GM18499 (cell line): Measurements from ENCODE around the gene ERV3-1.
"Not testable (repeated sequence)": the region's sequence is repeated elsewhere in the genome, so short reads cannot be mapped to it uniquely, and the experiment has no call there.

ENCODE experiments used
- ATAC-seq: cut with Tn5 transposase; IDR thresholded peaks from one replicate; pipeline ENCODE4 v1.9.1; 2021; ENCODE audit warnings: moderate number of reproducible peaks; ENCODE audit not compliant: insufficient read depth, unreplicated experiment

The ERV3-1 gene

GRCh38 chr7:65006094-65006992 is at the start of gene ERV3-1:
Gene ERV3-1, minus strand, starts transcription at chr7:65006687. Its CDS starts 13,661 bp downstream, at chr7:64993026.
- peak; percentile 100 for ATAC-seq

- ATAC-seq, result not testable (repeated sequence)
Observed at GRCh38 chr7:65055786-65056185, 49.3 kb upstream of the ERV3-1 start.

GRCh38 chr7:65054466-65054994 is 48.0 kb upstream of the ERV3-1 start:
- ATAC-seq, result not testable (repeated sequence)

DNA sequence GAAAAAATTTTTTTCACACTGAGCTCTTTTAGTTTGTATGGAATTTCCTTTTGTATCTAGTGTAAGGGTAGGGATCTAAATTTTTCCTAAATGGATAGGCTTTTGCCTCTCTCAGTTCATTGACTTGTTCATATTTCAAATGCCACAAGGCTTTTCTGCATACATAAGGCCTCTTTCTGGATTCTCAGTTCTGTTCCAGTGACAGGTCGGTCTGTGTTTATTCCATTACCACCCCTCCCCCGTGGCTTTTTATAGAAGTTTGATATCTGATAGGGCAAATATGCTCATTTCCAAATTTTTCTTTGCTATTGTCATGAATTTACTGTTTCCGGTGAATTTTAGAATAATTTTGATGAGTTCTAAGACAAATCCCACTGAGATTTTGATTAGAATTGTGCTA is 45.2 kb upstream of the ERV3-1 start:
- ATAC-seq, result not testable (repeated sequence)

DNA sequence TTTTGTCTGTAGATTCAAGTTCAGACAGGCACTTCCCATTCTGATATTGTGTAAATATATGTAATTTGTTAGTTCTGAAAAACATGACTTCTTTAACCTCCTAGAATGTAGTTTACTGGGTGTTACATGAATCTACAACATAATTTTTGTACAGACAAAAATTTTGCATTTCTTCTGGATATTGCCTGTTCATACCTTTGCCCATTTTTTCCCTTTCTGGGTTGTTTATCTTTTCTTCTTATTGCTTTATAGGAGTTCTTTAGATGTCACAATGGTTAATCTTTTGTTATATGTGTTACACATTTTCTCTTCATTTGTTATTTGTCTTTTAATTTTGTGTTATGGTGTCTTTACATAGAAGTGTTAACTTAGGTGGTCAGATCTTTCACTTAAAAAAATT is 44.7 kb upstream of the ERV3-1 start:
- ATAC-seq, result not testable (repeated sequence)

DNA sequence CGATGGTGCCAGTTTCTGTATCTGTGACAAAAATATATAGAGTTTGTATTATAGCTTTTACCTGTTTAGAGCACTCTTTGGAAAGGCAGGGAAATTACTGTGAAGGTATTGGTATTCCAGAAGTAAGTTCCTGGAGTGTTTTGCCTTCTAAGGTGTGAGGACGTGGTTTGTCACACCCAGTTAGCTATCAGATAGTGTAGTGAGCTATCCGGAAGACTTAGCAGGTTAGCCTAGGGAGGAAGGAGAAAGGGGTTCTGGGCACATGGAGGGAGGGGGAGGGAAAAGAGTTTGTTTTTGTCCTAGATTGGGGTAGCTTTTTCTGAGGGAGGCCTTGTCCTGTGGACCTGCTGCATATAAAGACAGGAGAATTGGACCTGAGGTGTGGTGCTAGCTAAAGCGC is 39.8 kb upstream of the ERV3-1 start:
- ATAC-seq, result not testable (repeated sequence)

DNA sequence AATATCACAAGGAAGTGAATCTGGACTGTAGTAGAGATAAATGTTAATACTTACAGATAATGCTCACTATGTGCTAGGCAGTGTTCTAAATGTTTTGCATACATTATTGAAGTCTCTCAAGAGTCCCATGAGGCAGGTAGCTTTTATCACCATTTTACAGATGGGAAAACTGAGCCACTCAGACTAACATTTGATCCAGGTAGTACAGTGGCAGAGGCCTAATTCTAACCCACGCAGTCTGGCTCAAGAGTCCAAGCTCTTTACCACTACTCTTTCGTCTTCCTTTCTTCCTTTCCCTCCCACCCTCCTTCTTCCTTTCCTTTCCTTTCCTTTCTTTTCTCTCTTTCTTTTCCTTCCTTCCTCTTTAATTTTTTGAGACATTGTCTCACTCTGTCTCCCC is 39.1 kb upstream of the ERV3-1 start:
- not testable (repeated sequence) for ATAC-seq

- ATAC-seq, result peak; percentile 9
Observed at GRCh38 chr7:65038767-65039166, 32.3 kb upstream of the ERV3-1 start.

GRCh38 chr7:65037740-65038688 is 31.5 kb upstream of the ERV3-1 start:
- peak; percentile 52 for ATAC-seq

GRCh38 chr7:65036526-65036925 is 30.0 kb upstream of the ERV3-1 start:
- ATAC-seq, result peak; percentile 30

DNA sequence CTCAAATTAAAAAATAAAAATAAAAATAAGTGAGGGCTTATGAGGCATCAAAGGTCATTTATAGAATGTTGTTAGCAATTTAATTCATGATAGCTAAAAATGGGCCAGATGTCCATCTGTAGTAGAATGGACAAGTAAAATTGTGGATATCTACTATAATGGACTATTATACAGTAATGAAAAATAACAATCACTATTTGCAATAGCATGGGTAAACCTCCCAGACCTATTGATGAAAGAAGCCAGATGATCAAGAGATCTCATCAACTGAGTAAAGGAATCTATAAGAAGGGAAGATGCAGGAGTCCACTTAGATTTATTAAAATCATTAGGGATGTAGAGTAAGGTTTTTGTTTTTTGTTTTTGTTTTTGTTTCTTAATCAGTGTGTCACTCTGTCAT is 29.0 kb upstream of the ERV3-1 start:
- not testable (repeated sequence) for ATAC-seq

DNA sequence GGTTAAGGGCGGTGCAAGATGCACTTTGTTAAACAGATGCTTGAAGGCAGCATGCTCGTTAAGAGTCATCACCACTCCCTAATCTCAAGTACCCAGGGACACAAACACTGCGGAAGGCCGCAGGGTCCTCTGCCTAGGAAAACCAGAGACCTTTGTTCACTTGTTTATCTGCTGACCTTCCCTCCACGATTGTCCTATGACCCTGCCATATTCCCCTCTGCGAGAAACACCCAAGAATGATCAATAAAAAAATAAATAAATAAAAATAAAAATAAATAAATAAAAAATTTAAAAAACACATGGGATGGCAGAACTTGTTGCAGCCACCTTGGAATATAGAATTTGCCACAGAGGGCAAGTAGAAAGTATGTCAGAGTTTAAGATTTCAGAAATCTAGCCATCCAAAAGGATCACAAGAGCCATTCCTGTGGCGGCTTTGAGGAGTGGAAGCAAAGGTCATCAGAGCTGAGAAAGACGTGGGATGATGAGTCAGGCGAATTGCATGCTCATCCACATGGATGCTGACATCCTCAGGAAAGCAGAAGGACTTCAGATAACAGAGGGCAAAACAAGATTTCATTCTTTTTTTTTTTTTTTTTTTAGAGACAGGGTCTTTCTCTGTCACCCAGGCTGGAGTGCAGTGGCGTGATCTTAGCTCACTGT is 27.8 kb upstream of the ERV3-1 start:
- not testable (repeated sequence) for ATAC-seq

DNA sequence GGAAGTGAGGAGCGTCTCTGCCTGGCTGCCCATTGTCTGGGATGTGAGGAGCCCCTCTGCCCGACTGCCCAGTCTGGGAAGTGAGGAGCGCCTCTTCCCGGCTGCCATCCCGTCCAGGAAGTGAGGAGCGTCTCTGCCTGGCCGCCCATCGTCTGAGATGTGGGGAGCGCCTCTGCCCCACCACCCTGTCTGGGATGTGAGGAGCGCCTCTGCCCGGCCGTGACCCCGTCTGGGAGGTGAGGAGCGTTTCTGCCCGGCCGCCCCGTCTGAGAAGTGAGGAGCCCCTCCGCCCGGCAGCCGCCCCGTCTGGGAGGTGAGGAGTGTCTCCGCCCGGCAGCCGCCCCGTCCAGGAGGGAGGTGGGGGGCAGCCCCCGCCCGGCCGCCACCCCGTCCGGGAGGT is 26.9 kb upstream of the ERV3-1 start:
- not testable (repeated sequence) for ATAC-seq

DNA sequence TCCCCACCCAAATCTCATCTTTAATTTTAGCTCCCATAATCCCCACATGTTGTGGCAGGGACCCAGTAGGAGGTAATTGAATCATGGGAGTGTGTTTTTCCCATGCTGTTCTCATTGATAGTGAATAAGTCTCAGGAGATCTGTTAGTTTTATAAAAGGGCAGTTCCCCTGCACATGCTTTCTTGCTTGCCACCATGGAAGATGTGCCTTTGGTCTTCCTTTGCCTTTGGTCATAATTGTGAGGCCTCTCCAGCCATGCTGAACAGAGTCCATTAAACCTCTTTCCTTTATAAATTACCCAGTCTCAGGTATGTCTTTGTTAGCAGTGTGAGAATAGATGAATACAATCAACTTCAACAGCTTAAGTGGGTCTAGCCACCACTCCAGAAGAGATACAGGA is 18.5 kb upstream of the ERV3-1 start:
- not testable (repeated sequence) for ATAC-seq

DNA sequence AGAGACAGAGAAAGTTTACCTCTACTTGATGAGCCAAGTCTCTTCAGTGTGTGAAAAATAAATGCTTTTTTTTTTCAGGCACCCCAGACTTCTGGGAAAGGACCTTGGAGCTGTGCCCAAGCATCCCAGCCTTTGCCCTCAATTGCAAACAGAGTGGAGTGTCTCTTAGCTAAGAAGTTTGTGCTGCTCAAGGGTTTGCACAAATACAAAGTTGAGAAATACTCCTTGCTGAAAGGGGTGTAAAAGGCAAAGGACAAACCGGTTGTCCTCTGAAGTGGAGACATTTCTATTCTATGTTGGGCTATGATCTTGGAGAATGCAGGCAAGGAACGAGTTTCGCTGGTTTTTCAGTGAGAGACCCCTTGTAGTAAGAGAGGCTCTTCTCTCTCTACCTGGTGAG is 14.5 kb upstream of the ERV3-1 start:
- not testable (repeated sequence) for ATAC-seq

GRCh38 chr7:65009881-65010280 is 3.4 kb upstream of the ERV3-1 start:
- ATAC-seq, result not testable (repeated sequence)

GRCh38 chr7:65009394-65009793 is 2.9 kb upstream of the ERV3-1 start:
- not testable (repeated sequence) for ATAC-seq

GRCh38 chr7:65007036-65007435 is 549 bp upstream of the ERV3-1 start:
- ATAC-seq, result not testable (repeated sequence)

DNA sequence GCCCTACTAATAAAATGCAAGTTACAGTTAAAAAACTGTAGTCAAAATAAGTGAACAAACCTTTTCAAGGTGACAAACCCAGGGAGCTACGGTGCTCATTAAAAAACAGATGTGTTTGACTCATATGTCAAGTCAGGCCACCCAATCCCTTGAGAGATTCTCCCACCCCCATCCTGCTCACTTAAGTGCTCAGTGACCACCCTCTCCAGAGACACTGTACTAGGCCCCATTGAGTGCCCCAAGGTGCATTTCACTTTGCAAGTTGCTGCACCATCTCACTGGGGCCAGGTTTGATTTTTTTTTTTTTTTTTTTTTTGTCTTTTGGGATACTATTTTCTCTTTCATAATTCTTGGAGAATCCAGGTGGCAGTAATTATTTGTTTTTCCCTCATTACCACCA is 1.9 kb downstream of the ERV3-1 start:
- ATAC-seq, result no peak

- ATAC-seq, result no peak
Observed at GRCh38 chr7:65002972-65003585, 3.4 kb downstream of the ERV3-1 start.
